GM13976 (cell line): ENCODE results near the gene CHAT.
A peak's percentile ranks its signal among the peaks of the same experiment; 100 is the strongest.

Experiments
- DNase-seq: peaks from one replicate; pipeline ENCODE4 v3.0.0; 2012; ENCODE audit warnings: low spot score
- in situ Hi-C: fragments of 300-500 bp; cut with MboI; formaldehyde crosslinking; loops from one replicate; pipeline ENCODE4 v1.12.0; 2022; ENCODE audit warnings: low sequenced_read_pairs, mixed read lengths, inconsistent platforms; ENCODE audit not compliant: unreplicated experiment
- TF ChIP-seq, protein P1 (sequence below): IDR thresholded peaks from 2 replicates; pipeline ENCODE4 v1.5.1; 2012; ENCODE audit warnings: borderline replicate concordance, mild to moderate bottlenecking; ENCODE audit not compliant: insufficient read depth; ENCODE audit errors: extremely low read depth, missing control alignments, control extremely low read depth

Gene CHAT

DNA sequence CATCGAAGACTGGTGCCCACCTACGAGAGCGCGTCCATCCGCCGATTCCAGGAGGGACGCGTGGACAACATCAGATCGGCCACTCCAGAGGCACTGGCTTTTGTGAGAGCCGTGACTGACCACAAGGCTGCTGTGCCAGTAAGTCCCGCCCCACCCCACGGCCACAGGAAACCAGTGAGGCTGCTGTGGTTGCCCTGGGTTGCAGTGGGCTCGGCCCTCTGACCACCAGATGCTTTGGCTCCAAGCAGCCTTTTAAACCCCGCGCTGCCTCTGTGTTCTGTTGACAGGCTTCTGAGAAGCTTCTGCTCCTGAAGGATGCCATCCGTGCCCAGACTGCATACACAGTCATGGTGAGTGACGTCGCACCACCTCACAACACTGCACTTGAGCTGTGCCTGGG is 41.3 kb downstream of the CHAT start:
- in situ Hi-C loops = no loop called here
- DNase-seq = no peak
- TF ChIP-seq, protein P1, sequence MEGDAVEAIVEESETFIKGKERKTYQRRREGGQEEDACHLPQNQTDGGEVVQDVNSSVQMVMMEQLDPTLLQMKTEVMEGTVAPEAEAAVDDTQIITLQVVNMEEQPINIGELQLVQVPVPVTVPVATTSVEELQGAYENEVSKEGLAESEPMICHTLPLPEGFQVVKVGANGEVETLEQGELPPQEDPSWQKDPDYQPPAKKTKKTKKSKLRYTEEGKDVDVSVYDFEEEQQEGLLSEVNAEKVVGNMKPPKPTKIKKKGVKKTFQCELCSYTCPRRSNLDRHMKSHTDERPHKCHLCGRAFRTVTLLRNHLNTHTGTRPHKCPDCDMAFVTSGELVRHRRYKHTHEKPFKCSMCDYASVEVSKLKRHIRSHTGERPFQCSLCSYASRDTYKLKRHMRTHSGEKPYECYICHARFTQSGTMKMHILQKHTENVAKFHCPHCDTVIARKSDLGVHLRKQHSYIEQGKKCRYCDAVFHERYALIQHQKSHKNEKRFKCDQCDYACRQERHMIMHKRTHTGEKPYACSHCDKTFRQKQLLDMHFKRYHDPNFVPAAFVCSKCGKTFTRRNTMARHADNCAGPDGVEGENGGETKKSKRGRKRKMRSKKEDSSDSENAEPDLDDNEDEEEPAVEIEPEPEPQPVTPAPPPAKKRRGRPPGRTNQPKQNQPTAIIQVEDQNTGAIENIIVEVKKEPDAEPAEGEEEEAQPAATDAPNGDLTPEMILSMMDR = no peak

DNA sequence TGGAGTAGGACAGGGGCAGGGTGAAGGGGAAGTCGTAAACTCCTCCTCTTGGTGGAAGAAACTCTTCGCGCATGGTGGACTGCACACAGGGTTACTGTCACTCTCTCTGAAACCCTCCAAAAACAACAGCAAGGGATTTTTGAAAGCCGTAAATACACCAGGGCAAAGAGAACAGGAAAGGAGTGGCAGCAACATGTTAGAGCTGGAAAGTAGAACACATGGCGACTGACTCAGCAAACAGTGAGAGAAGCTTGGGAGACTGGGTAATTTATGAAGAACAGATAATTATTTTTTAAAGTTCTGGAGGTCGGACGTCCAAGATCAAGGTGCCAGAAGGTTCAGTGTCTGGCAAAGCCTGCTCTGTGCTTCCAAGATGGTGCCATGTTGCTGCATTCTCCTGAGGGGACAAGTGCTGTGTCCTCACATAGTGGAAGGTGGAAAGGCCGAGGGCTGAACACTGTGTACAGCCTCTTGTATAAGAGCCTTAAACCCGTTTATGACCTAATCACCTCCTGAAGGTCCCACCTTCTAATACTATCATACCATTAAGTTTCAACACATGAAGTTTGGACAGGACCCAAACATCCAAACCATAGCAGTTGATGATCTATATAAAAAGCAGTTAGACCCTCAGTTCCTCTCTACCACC is 43.1 kb downstream of the CHAT start:
- no peak for DNase-seq
- in situ Hi-C loops = no loop called here
- TF ChIP-seq, protein P1 = no peak

DNA sequence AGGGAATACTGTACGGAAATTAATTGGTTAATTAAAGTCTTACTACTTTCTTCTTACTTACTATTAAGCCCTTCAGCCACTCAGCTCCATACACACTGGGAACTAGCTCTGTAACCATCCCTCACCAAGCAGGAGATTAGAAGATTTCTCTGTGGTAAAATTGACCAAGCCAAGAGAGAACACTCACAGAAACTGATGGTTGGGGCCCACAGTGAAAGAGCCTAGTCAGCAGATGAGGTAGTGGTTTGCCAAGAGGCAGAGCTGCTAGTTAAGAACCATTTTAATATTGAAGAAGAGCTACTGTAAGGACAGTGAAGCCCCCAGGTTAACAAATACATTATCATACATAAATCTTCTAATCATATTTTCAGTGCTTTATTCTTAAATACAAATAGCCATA is 43.8 kb downstream of the CHAT start:
- in situ Hi-C loops = no loop called here
- no peak for DNase-seq
- TF ChIP-seq, protein P1 = no peak

DNA sequence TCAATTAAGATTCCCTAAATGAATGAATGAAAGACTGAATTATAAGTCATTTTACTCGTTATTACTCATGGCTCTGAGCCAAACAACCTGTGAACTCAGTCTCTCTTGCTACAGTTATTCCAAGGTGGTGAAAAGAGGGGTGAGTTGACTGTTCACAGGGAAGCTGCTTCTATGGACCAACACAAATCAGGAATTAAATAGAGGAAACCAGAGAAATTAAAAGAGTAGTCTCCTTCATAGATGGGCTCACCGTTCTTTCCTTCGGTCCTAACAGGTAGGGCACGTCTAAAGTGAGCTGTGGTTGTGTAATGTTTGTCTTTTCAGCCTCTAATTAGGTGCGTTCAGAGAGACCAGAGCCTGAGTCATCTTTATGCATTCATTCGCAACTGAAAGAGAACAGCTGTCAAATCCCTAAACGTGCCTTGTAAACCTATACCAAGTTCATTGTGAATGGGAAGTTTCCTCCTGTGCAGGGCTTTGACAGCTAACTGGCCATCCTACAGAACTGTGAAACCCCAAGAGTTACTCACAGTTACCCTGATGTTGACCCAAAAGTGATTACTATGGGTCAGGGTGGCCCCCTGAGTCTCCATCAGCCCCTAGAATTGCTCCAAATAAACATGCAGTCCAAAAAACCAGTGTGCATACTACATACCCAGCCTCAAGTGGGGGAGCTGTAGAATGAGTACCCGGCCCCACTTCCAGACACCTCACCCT is 47.5 kb downstream of the CHAT start:
- peak; percentile 6 for DNase-seq
- TF ChIP-seq, protein P1 = no peak
- in situ Hi-C loops = no loop called here

DNA sequence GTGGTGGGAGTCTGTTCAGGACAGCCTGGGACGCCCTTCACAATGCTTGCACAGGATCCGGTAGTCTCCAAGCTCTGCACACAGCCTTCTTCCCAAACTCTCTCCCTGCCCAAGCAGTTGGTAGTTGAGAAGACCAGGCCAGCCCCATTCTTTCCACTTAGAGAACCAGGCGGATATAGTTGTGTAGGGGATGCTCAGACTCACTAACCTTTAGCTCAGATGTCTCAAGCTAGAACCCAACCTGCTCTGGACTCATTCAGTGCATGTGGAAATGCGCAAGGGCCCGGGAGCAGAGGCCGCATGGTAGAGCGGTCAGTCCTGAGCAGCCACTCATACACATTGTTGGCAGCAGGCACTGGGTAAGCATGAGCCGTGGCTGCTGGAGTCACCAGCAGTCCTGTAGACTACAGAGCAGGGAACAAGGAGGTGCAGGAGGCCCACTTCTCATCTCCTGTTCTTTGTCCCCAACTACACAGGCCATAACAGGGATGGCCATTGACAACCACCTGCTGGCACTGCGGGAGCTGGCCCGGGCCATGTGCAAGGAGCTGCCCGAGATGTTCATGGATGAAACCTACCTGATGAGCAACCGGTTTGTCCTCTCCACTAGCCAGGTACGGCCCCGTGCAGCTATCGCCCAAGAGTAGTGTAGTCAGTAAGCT is 48.5 kb downstream of the CHAT start:
- in situ Hi-C loops = no loop called here
- TF ChIP-seq, protein P1 = no peak
- no peak for DNase-seq

DNA sequence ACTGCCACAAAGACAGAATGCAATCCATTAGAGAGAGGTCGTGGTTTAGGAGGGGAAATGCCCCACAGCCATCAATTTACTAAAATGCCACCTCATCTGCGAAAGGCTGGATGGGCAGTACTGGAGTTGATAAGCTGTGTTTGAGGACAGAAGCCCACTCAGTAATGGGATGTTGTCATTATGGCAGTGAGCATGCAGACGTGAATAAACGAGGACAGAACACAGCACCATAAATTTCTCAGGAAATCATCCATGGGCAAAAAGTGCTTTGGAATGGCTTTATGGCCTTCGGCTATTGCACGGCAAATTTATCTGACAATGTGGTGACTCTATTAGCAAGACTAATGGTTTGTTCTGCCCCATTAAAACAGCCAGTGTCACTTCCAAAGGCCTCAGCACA is 49.8 kb downstream of the CHAT start:
- TF ChIP-seq, protein P1 = no peak
- in situ Hi-C loops = no loop called here
- DNase-seq = no peak
